Measurements from ENCODE around the gene C20orf202.

The C20orf202 gene

GRCh38 chr20:1202762-1203504 lies at the start of gene C20orf202:
Gene C20orf202, plus strand, starts transcription at chr20:1203454. Its CDS starts 132 bp downstream, at chr20:1203586.
- H3K36me3 ChIP-seq (ENCODE audit: control insufficient read depth, insufficient read depth, low read length), result no peaks in the 10 kb centered on the region
- no peaks in the 10 kb centered on the region for H3K4me1 ChIP-seq (ENCODE audit: control insufficient read depth, insufficient read depth, low read length)

GRCh38 chr20:1154226-1154625 lies 49.0 kb upstream of the C20orf202 start:
- no peaks in the 10 kb centered on the region for H3K4me1 ChIP-seq (ENCODE audit: control insufficient read depth, insufficient read depth, low read length)
- no peaks in the 10 kb centered on the region for H3K36me3 ChIP-seq (ENCODE audit: control insufficient read depth, insufficient read depth, low read length)
- H3K27ac ChIP-seq (ENCODE audit: low read length), result no peak overlapping the region
- no peaks in the 10 kb centered on the region for H3K27me3 ChIP-seq (ENCODE audit: control insufficient read depth, insufficient read depth, low read length)
- H3K4me3 ChIP-seq (ENCODE audit: low read length), result no peak overlapping the region
- no peak for DNase-seq (ENCODE audit: low read depth, low spot score)
- no peaks in the 10 kb centered on the region for H3K9me3 ChIP-seq (ENCODE audit: control insufficient read depth, insufficient read depth, low read length)

More at GRCh38 chr20:1202762-1203504, at the start of gene C20orf202:
- H3K27ac ChIP-seq (ENCODE audit: low read length), result no peak within 1 kb of the TSS
- no peak within 1 kb of the TSS for H3K4me3 ChIP-seq (ENCODE audit: low read length)
- WGBS (ENCODE audit: insufficient coverage, insufficient read length), result no CpG with 5 or more reads among the region's 5 CpGs
- H3K9me3 ChIP-seq (ENCODE audit: control insufficient read depth, insufficient read depth, low read length), result no peaks in the 10 kb centered on the region
- no peak for DNase-seq (ENCODE audit: low read depth, low spot score)
- no peaks in the 10 kb centered on the region for H3K27me3 ChIP-seq (ENCODE audit: control insufficient read depth, insufficient read depth, low read length)

- Histone ChIP-seq H3K4me3 (ENCODE audit: low read length) (no peak overlapping the region), H3K9me3 (ENCODE audit: control insufficient read depth, insufficient read depth, low read length) (no peaks in the 10 kb centered on the region), H3K36me3 (ENCODE audit: control insufficient read depth, insufficient read depth, low read length) (no peaks in the 10 kb centered on the region), H3K27me3 (ENCODE audit: control insufficient read depth, insufficient read depth, low read length) (no peaks in the 10 kb centered on the region), H3K4me1 (ENCODE audit: control insufficient read depth, insufficient read depth, low read length) (no peaks in the 10 kb centered on the region), H3K27ac (ENCODE audit: low read length) (no peak overlapping the region)
- DNase-seq (ENCODE audit: low read depth, low spot score), result no peak
- WGBS (ENCODE audit: insufficient coverage, insufficient read length), result no CpG with 5 or more reads among the region's 1 CpG
These were observed 48.6 kb upstream of the C20orf202 start for GRCh38 chr20:1154691-1155090.

GRCh38 chr20:1155342-1155741 lies 47.9 kb upstream of the C20orf202 start:
- no CpG with 5 or more reads among the region's 3 CpGs for WGBS (ENCODE audit: insufficient coverage, insufficient read length)

GRCh38 chr20:1160496-1160895 lies 42.8 kb upstream of the C20orf202 start:
- no peak for DNase-seq (ENCODE audit: low read depth, low spot score)
- WGBS (ENCODE audit: insufficient coverage, insufficient read length), result no CpG with 5 or more reads among the region's 10 CpGs
- Histone ChIP-seq H3K27me3 (ENCODE audit: control insufficient read depth, insufficient read depth, low read length) (no peaks in the 10 kb centered on the region), H3K27ac (ENCODE audit: low read length) (no peak overlapping the region), H3K4me1 (ENCODE audit: control insufficient read depth, insufficient read depth, low read length) (no peaks in the 10 kb centered on the region), H3K36me3 (ENCODE audit: control insufficient read depth, insufficient read depth, low read length) (peaks cover 26% of the 10 kb centered on the region), H3K9me3 (ENCODE audit: control insufficient read depth, insufficient read depth, low read length) (no peaks in the 10 kb centered on the region), H3K4me3 (ENCODE audit: low read length) (no peak overlapping the region)

More at GRCh38 chr20:1155342-1155741, 47.9 kb upstream of the C20orf202 start:
- H3K4me1 ChIP-seq (ENCODE audit: control insufficient read depth, insufficient read depth, low read length), result no peaks in the 10 kb centered on the region
- no peak overlapping the region for H3K27ac ChIP-seq (ENCODE audit: low read length)
- H3K9me3 ChIP-seq (ENCODE audit: control insufficient read depth, insufficient read depth, low read length), result no peaks in the 10 kb centered on the region
- no peaks in the 10 kb centered on the region for H3K27me3 ChIP-seq (ENCODE audit: control insufficient read depth, insufficient read depth, low read length)
- H3K4me3 ChIP-seq (ENCODE audit: low read length), result no peak overlapping the region
- no peak for DNase-seq (ENCODE audit: low read depth, low spot score)
- no peaks in the 10 kb centered on the region for H3K36me3 ChIP-seq (ENCODE audit: control insufficient read depth, insufficient read depth, low read length)

- no CpG with 5 or more reads among the region's 12 CpGs for WGBS (ENCODE audit: insufficient coverage, insufficient read length)
- no peaks in the 10 kb centered on the region for H3K9me3 ChIP-seq (ENCODE audit: control insufficient read depth, insufficient read depth, low read length)
- no peak overlapping the region for H3K4me3 ChIP-seq (ENCODE audit: low read length)
- H3K27ac ChIP-seq (ENCODE audit: low read length), result no peak overlapping the region
- no peaks in the 10 kb centered on the region for H3K4me1 ChIP-seq (ENCODE audit: control insufficient read depth, insufficient read depth, low read length)
- peaks cover 30% of the 10 kb centered on the region for H3K36me3 ChIP-seq (ENCODE audit: control insufficient read depth, insufficient read depth, low read length)
- no peaks in the 10 kb centered on the region for H3K27me3 ChIP-seq (ENCODE audit: control insufficient read depth, insufficient read depth, low read length)
- DNase-seq (ENCODE audit: low read depth, low spot score), result no peak
These were observed 42.3 kb upstream of the C20orf202 start for GRCh38 chr20:1160991-1161390.

- no peak for DNase-seq (ENCODE audit: low read depth, low spot score)
- Histone ChIP-seq H3K4me1 (ENCODE audit: control insufficient read depth, insufficient read depth, low read length) (no peaks in the 10 kb centered on the region), H3K4me3 (ENCODE audit: low read length) (no peak overlapping the region), H3K27me3 (ENCODE audit: control insufficient read depth, insufficient read depth, low read length) (no peaks in the 10 kb centered on the region), H3K27ac (ENCODE audit: low read length) (no peak overlapping the region), H3K9me3 (ENCODE audit: control insufficient read depth, insufficient read depth, low read length) (no peaks in the 10 kb centered on the region), H3K36me3 (ENCODE audit: control insufficient read depth, insufficient read depth, low read length) (peaks cover 36% of the 10 kb centered on the region)
- WGBS (ENCODE audit: insufficient coverage, insufficient read length), result no CpG with 5 or more reads among the region's 6 CpGs
These were observed 40.1 kb upstream of the C20orf202 start for GRCh38 chr20:1163105-1163504.

- no peak overlapping the region for H3K27ac ChIP-seq (ENCODE audit: low read length)
- H3K4me3 ChIP-seq (ENCODE audit: low read length), result no peak overlapping the region
- peaks cover 36% of the 10 kb centered on the region for H3K36me3 ChIP-seq (ENCODE audit: control insufficient read depth, insufficient read depth, low read length)
- no peaks in the 10 kb centered on the region for H3K9me3 ChIP-seq (ENCODE audit: control insufficient read depth, insufficient read depth, low read length)
- H3K4me1 ChIP-seq (ENCODE audit: control insufficient read depth, insufficient read depth, low read length), result no peaks in the 10 kb centered on the region
- no peak for DNase-seq (ENCODE audit: low read depth, low spot score)
- no peaks in the 10 kb centered on the region for H3K27me3 ChIP-seq (ENCODE audit: control insufficient read depth, insufficient read depth, low read length)
- WGBS (ENCODE audit: insufficient coverage, insufficient read length), result no CpG with 5 or more reads among the region's 2 CpGs
These were observed 39.6 kb upstream of the C20orf202 start for GRCh38 chr20:1163653-1164052.

- no peaks in the 10 kb centered on the region for H3K27me3 ChIP-seq (ENCODE audit: control insufficient read depth, insufficient read depth, low read length)
- H3K9me3 ChIP-seq (ENCODE audit: control insufficient read depth, insufficient read depth, low read length), result no peaks in the 10 kb centered on the region
- no peak overlapping the region for H3K27ac ChIP-seq (ENCODE audit: low read length)
- no peak overlapping the region for H3K4me3 ChIP-seq (ENCODE audit: low read length)
- WGBS (ENCODE audit: insufficient coverage, insufficient read length), result no CpG with 5 or more reads among the region's 7 CpGs
- DNase-seq (ENCODE audit: low read depth, low spot score), result no peak
- no peaks in the 10 kb centered on the region for H3K4me1 ChIP-seq (ENCODE audit: control insufficient read depth, insufficient read depth, low read length)
- H3K36me3 ChIP-seq (ENCODE audit: control insufficient read depth, insufficient read depth, low read length), result peaks cover 43% of the 10 kb centered on the region
These were observed 38.4 kb upstream of the C20orf202 start for GRCh38 chr20:1164871-1165270.

GRCh38 chr20:1165521-1165920 lies 37.7 kb upstream of the C20orf202 start:
- peaks cover 43% of the 10 kb centered on the region for H3K36me3 ChIP-seq (ENCODE audit: control insufficient read depth, insufficient read depth, low read length)
- WGBS (ENCODE audit: insufficient coverage, insufficient read length), result no CpG with 5 or more reads among the region's 1 CpG
- H3K4me1 ChIP-seq (ENCODE audit: control insufficient read depth, insufficient read depth, low read length), result no peaks in the 10 kb centered on the region

GRCh38 chr20:1165941-1166340 lies 37.3 kb upstream of the C20orf202 start:
- WGBS (ENCODE audit: insufficient coverage, insufficient read length), result no CpG with 5 or more reads among the region's 9 CpGs
- peaks cover 39% of the 10 kb centered on the region for H3K36me3 ChIP-seq (ENCODE audit: control insufficient read depth, insufficient read depth, low read length)
- H3K9me3 ChIP-seq (ENCODE audit: control insufficient read depth, insufficient read depth, low read length), result no peaks in the 10 kb centered on the region
- H3K4me1 ChIP-seq (ENCODE audit: control insufficient read depth, insufficient read depth, low read length), result no peaks in the 10 kb centered on the region
- H3K27me3 ChIP-seq (ENCODE audit: control insufficient read depth, insufficient read depth, low read length), result no peaks in the 10 kb centered on the region
- no peak for DNase-seq (ENCODE audit: low read depth, low spot score)
- H3K4me3 ChIP-seq (ENCODE audit: low read length), result no peak overlapping the region
- H3K27ac ChIP-seq (ENCODE audit: low read length), result no peak overlapping the region

More at GRCh38 chr20:1165521-1165920, 37.7 kb upstream of the C20orf202 start:
- DNase-seq (ENCODE audit: low read depth, low spot score), result no peak
- Histone ChIP-seq H3K9me3 (ENCODE audit: control insufficient read depth, insufficient read depth, low read length) (no peaks in the 10 kb centered on the region), H3K27me3 (ENCODE audit: control insufficient read depth, insufficient read depth, low read length) (no peaks in the 10 kb centered on the region), H3K27ac (ENCODE audit: low read length) (no peak overlapping the region), H3K4me3 (ENCODE audit: low read length) (no peak overlapping the region)

All from iPS DF 6.9 (cell line).